Measurements from ENCODE around the gene RPP25. TPM values are rescaled to one million over a fixed set of nuclear protein-coding genes. Genes with fewer than 3 reads are reported as not detected.

The RPP25 gene
- total and polyA plus RNA-seq, 8 donors, result 4.0 to 14.1 (median 7.6) TPM

- Histone ChIP-seq H3K4me3 (no peak overlapping the region), H3K36me3 (no peaks in the 10 kb centered on the region), H3K9me3 (no peaks in the 10 kb centered on the region), H3K4me1 (peaks cover 3 to 30% of the 10 kb centered on the region in 2 donors), H3K27ac (peak overlapping the region in 1 of 2 donors; percentile 34), H3K27me3 (peaks cover 0 to 56% of the 10 kb centered on the region in 2 donors)
- TF ChIP-seq CTCF (IDR thresholded peaks at IDR 0.05), result no peak
- no peak for ATAC-seq
- no peak for DNase-seq
- intact Hi-C loops (cut with DNase I), result no loop called here
These were observed 4.5 kb upstream of the RPP25 start for GRCh38 chr15:74960995-74961588.

GRCh38 chr15:74960286-74960685 is 3.7 kb upstream of the RPP25 start:
- H3K27me3 ChIP-seq, result peaks cover 0 to 64% of the 10 kb centered on the region in 2 donors
- TF ChIP-seq CTCF (IDR thresholded peaks at IDR 0.05), result no peak
- no peak for ATAC-seq
- no peak for DNase-seq
- intact Hi-C loops (cut with DNase I), result no loop called here
- peaks cover 9 to 38% of the 10 kb centered on the region in 2 donors for H3K4me1 ChIP-seq
- no peak overlapping the region for H3K4me3 ChIP-seq
- no peak overlapping the region for H3K27ac ChIP-seq
- H3K36me3 ChIP-seq, result no peaks in the 10 kb centered on the region
- H3K9me3 ChIP-seq, result no peaks in the 10 kb centered on the region

GRCh38 chr15:74959586-74959939 is 3.0 kb upstream of the RPP25 start:
- TF ChIP-seq CTCF (IDR thresholded peaks at IDR 0.05), result no peak
- ATAC-seq (no peak), DNase-seq (no peak)
- Histone ChIP-seq H3K4me1 (peaks cover 16 to 46% of the 10 kb centered on the region in 2 donors), H3K4me3 (no peak overlapping the region), H3K9me3 (no peaks in the 10 kb centered on the region), H3K27me3 (peaks cover 0 to 68% of the 10 kb centered on the region in 2 donors), H3K27ac (no peak overlapping the region), H3K36me3 (no peaks in the 10 kb centered on the region)
- intact Hi-C loops (cut with DNase I), result loop anchor here in 1 of 2 donors (10.0 kb wide), 1 partner anchor 325 kb away; no protein-coding TSS in a partner anchor

- Histone ChIP-seq H3K4me3 (peak overlapping the region; percentile 57 to 59), H3K27ac (no peak overlapping the region), H3K27me3 (peaks cover 0 to 68% of the 10 kb centered on the region in 2 donors), H3K36me3 (no peaks in the 10 kb centered on the region), H3K9me3 (no peaks in the 10 kb centered on the region), H3K4me1 (peaks cover 19 to 51% of the 10 kb centered on the region in 2 donors)
- no peak for TF ChIP-seq CTCF (IDR thresholded peaks at IDR 0.05)
- no peak for ATAC-seq
- intact Hi-C loops (cut with DNase I), result loop anchor here in 1 of 2 donors (10.0 kb wide), 1 partner anchor 324 kb away; no protein-coding TSS in a partner anchor
- peak in 1 of 4 donors; percentile 19 for DNase-seq
These were observed 2.5 kb upstream of the RPP25 start for GRCh38 chr15:74958908-74959585.

- peak overlapping the region; percentile 57 to 59 for H3K4me3 ChIP-seq
- peaks cover 0 to 68% of the 10 kb centered on the region in 2 donors for H3K27me3 ChIP-seq
- H3K4me1 ChIP-seq, result peaks cover 19 to 53% of the 10 kb centered on the region in 2 donors
- intact Hi-C loops (cut with DNase I), result loop anchor here in 1 of 2 donors (10.0 kb wide), 1 partner anchor 324 kb away; no protein-coding TSS in a partner anchor
- TF ChIP-seq CTCF (IDR thresholded peaks at IDR 0.05), result peak in 1 of 2 donors; percentile 17
- DNase-seq (peak in 3 of 4 donors; percentile 34 to 81 (median 65)), ATAC-seq (peak; percentile 39)
- no peak overlapping the region for H3K27ac ChIP-seq
- no peaks in the 10 kb centered on the region for H3K9me3 ChIP-seq
- H3K36me3 ChIP-seq, result no peaks in the 10 kb centered on the region
These were observed 1.8 kb upstream of the RPP25 start for GRCh38 chr15:74958320-74958907.
